NB4 (cell line): Measurements from ENCODE around the gene LRRTM4.

Experiments used
- DNase-seq: peaks from one replicate; pipeline ENCODE4 v3.0.0; 2010; ENCODE audit warnings: low read depth
- H3K4me3 ChIP-seq: one replicate; pipeline ENCODE4 v1.5.1; 2011; ENCODE audit warnings: mild to moderate bottlenecking, low read depth, low read length, moderate library complexity
- MYC ChIP-seq: IDR thresholded peaks from 2 replicates; pipeline ENCODE4 v1.6.1; 2011; ENCODE audit warnings: low read depth, low read length
- POLR2A ChIP-seq: IDR thresholded peaks from 2 replicates; pipeline ENCODE4 v1.6.1; 2011; ENCODE audit warnings: mild to moderate bottlenecking; ENCODE audit not compliant: insufficient read length; ENCODE audit errors: extremely low read depth
- TF ChIP-seq, protein P1 (sequence below): IDR thresholded peaks from 2 replicates; pipeline ENCODE4 v1.6.1; 2011; ENCODE audit warnings: low read depth, low read length
- TF ChIP-seq, protein P2 (sequence below): IDR thresholded peaks from one replicate; pipeline ENCODE4 v1.5.1; 2012; ENCODE audit warnings: low read depth, low read length

The LRRTM4 gene

DNA sequence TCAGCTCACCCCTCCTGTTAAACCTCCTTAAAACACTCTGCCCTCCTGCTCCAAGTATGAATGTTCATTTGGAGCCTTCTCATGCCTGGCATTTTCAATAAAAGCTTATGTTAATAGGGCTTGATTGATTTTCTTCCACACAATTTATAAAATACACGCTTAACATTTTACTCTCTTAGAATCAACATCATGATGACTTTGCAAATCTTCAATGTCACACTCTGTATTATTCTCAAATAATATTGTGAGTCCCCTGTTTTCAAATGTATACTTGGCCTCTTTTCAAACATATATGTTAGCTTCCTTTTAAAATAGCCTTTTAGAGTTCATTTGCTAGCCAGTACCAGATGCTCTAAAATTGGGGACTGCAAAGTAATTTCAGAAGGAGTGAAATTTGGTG is 520.3 kb downstream of the LRRTM4 start:
- H3K4me3 ChIP-seq, result no peak overlapping the region
- DNase-seq, result no peak
- TF ChIP-seq MYC (no peak), POLR2A (no peak)
- TF ChIP-seq, protein P1, sequence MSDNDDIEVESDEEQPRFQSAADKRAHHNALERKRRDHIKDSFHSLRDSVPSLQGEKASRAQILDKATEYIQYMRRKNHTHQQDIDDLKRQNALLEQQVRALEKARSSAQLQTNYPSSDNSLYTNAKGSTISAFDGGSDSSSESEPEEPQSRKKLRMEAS, result no peak
- TF ChIP-seq, protein P2, sequence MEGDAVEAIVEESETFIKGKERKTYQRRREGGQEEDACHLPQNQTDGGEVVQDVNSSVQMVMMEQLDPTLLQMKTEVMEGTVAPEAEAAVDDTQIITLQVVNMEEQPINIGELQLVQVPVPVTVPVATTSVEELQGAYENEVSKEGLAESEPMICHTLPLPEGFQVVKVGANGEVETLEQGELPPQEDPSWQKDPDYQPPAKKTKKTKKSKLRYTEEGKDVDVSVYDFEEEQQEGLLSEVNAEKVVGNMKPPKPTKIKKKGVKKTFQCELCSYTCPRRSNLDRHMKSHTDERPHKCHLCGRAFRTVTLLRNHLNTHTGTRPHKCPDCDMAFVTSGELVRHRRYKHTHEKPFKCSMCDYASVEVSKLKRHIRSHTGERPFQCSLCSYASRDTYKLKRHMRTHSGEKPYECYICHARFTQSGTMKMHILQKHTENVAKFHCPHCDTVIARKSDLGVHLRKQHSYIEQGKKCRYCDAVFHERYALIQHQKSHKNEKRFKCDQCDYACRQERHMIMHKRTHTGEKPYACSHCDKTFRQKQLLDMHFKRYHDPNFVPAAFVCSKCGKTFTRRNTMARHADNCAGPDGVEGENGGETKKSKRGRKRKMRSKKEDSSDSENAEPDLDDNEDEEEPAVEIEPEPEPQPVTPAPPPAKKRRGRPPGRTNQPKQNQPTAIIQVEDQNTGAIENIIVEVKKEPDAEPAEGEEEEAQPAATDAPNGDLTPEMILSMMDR, result no peak

DNA sequence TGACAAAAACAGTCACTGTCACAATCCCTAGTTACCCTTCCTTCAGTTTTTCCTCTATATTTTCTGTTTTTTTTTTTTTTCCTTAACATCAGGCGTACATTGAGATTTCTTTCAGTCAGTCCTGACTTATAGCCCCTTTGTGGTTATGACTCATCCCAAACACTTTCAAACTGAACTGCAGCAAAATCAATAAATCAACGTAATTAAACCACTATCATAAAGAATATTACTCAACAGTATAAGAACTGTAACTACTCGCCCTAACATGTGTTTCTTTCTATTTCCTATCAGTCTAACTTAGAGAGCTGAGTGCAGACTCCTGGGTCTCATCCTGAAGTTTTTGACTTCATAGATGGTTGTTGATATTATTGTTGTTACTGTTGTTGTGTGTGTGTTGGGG is 523.5 kb downstream of the LRRTM4 start:
- no peak for TF ChIP-seq POLR2A
- TF ChIP-seq, protein P2, result no peak
- no peak for TF ChIP-seq MYC
- TF ChIP-seq, protein P1, result no peak
- DNase-seq, result peak; percentile 4
- no peak overlapping the region for H3K4me3 ChIP-seq

DNA sequence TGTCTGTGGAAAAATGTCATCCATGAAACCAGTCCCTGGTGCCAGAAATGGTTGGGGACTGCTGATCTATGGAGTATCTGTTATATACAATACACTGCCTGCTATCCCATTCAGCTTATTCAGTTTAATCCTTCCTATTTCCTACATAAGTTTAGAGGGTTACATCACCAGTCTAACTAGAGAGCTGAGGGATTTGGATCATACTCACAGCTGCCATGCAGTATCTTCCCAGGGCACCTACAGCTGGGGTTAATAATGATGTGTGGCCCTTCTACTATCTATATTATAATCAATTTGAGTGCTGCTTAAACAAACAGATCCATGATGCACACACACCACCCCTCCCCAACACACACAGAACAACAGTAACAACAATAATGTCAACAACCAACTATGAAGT is 524.0 kb downstream of the LRRTM4 start:
- TF ChIP-seq MYC (no peak), POLR2A (no peak)
- TF ChIP-seq, protein P2, result no peak
- TF ChIP-seq, protein P1, result no peak
- DNase-seq, result no peak

DNA sequence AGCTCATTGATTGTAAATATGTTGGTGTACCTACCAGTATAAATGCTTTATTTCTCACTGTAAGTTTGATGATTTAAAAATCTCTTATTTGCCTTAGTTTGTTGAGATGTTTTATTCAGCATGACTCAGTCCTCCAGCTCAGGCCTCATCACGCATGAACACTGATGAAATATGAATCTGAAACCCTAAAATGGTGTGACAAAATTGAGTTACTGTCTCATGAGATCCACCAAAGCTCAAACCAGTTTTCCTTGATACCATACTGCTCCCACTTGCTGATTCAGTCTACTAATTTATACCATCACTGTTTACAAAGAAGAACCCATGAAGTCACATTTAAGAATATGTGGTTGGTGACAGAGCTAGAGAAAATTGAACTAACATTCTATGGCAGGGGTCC is 524.9 kb downstream of the LRRTM4 start:
- DNase-seq, result no peak
- no peak for TF ChIP-seq POLR2A
- TF ChIP-seq, protein P1, result no peak
- no peak for TF ChIP-seq MYC
- TF ChIP-seq, protein P2, result no peak

More for the DNA sequence above, 524.0 kb downstream of the LRRTM4 start:
- H3K4me3 ChIP-seq, result no peak overlapping the region

DNA sequence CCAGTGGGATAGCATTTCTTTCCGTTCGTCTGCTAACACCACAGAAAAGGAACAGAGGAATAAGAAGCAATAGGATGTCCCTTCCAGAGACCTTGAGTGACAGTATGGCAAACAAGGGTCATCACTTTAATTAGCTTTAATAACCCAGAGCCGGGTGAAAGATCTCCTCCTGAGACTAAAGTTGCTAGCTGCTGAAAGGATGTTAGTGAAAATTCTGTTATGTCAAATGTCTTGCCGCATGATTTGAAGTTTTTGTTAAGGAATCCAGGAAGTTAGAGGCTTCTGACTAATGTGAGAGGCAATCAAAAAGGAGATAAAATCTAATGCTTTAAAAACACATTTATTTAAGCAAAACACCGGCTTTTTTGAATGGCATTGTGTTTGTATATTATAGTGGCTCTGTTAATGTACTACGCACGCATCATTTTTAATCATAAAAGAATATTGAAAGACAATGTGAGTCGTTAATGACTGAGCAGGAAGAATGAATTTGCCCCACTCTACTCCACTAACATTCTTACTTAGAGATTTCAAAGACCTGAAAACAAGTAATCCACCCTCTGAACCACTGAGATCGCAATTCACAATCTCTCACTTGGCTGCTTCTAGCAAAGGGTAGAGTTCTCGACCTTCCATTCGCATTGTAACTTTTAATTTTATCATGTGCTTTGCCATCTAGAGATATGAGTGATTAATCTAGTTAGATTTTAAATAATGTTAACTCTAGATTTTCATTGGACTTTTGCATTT is 536.6 kb downstream of the LRRTM4 start:
- no peak for DNase-seq
- H3K4me3 ChIP-seq, result no peak overlapping the region
- TF ChIP-seq, protein P2, result no peak
- TF ChIP-seq MYC (no peak), POLR2A (no peak)
- TF ChIP-seq, protein P1, result no peak

More for the DNA sequence above, 524.9 kb downstream of the LRRTM4 start:
- no peak overlapping the region for H3K4me3 ChIP-seq
